Uterus (tissue), 4 donors: ENCODE measurements around the gene KLK8. TPM values are rescaled to one million over a fixed set of nuclear protein-coding genes. Genes with fewer than 3 reads are reported as not detected.
"Not testable (repeated sequence)": the region's sequence is repeated elsewhere in the genome, so short reads cannot be mapped to it uniquely, and the experiment has no call there.

Experiments
- DNase-seq, 2 donors: peaks; one replicate each; pipeline ENCODE4 v3.0.0-alpha.2; 2019 to 2020
- H3K27ac ChIP-seq, 2 donors: fragments of 200-600 bp; sonication (generic); 1 replicate in 1 of 2; 2 replicates in 1 of 2; pipeline ENCODE4 v1.5.1; 2016 to 2018
- H3K27me3 ChIP-seq, 2 donors: fragments of 200-600 bp; sonication (generic); one replicate each; pipeline ENCODE4 v1.5.1; 2018 to 2019; ENCODE audit warnings: control low read depth in 1 of 2
- H3K36me3 ChIP-seq, 2 donors: fragments of 200-600 bp; sonication (generic); one replicate each; pipeline ENCODE4 v1.5.1; 2019; ENCODE audit warnings: control low read depth in 1 of 2
- H3K4me1 ChIP-seq, 2 donors: fragments of 200-600 bp; sonication (generic); one replicate each; pipeline ENCODE4 v1.5.1; 2018 to 2019; ENCODE audit warnings: control low read depth in 1 of 2
- H3K4me3 ChIP-seq, 2 donors: fragments of 200-600 bp; sonication (generic); 1 replicate in 1 of 2; 2 replicates in 1 of 2; pipeline ENCODE4 v1.5.1; 2018 to 2019; ENCODE audit warnings: mild to moderate bottlenecking in 1 of 2
- H3K9me3 ChIP-seq, 2 donors: fragments of 200-600 bp; sonication (generic); one replicate each; pipeline ENCODE4 v1.5.1; 2019; ENCODE audit warnings: control low read depth in 1 of 2
- POLR2A ChIP-seq, 2 donors: fragments of 450-650 bp; IDR thresholded peaks; one replicate each; pipeline ENCODE4 v1.6.1; 2016; ENCODE audit warnings: antibody characterized with exemption in 2 of 2, mild to moderate bottlenecking in 1 of 2, moderate library complexity in 1 of 2
- intact Hi-C: fragments of 100-400 bp; cut with DNase I; formaldehyde crosslinking; loops from one replicate; pipeline ENCODE4 v1.15.1; 2023; ENCODE audit warnings: low total_unique reads
- total RNA-seq, 4 donors: library from RNA; depleted of rRNA in 3 of 4; stranded (reverse); fragments of >200 nt in 3 of 4; gene quantifications; one replicate each; pipeline versions ENCODE4 v1.1.0 to v1.2.4, GENCODE V29; 2014 to 2023
- TF ChIP-seq, protein P1 (sequence below), 4 experiments: fragments of 200-600 bp in 2 of 4; fragments of 450-650 bp in 2 of 4; sonication (generic) in 2 of 4; IDR thresholded peaks; one replicate each; pipeline ENCODE4 v1.5.1; 2016 to 2019; ENCODE audit warnings: antibody characterized with exemption in 4 of 4, mild to moderate bottlenecking in 2 of 4, moderate library complexity in 1 of 4
- donor health status: DM: yes; HTN: yes; CAD: no.

KLK8 gene
- total RNA-seq, 4 donors from 2014 or later = 4.8 TPM; not detected in 3

DNA sequence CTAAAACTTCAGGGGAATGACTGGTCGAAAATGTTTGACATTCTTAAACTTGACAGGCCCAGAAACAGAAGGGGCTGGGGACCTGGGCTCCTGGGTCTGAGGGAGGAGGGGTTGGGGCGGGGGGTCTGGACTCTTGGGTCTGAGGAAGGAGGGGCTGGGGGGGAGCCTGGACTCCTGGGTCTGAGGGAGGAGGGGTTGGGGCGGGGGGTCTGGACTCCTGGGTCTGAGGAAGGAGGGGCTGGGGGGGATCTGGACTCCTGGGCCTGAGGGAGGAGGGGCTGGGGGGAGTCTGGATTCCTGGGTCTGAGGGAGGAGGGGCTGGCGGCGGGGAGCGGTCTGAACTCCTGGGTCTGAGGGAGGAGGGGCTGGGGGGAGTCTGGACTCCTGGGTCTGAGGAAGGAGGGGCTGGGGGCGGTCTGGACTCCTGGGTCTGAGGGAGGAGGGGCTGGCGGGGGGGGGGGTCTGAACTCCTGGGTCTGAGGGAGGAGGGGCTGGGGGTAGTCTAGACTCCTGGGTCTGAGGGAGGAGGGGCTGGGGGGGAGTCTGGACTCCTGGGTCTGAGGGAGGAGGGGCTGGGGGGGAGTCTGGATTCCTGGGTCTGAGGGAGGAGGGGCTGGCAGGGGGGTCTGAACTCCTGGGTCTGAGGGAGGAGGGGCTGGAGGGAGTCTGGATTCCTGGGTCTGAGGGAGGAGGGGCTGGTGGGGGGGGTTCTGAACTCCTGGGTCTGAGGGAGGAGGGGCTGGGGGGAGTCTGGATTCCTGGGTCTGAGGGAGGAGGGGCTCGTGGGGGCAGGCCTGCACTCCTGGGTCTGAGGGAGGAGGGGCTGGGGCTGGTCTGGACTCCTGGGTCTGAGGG is 26.5 kb downstream of the KLK8 start:
- no peak overlapping the region for H3K4me3 ChIP-seq
- no peak for TF ChIP-seq POLR2A (IDR thresholded peaks at IDR 0.05)
- TF ChIP-seq, protein P1, sequence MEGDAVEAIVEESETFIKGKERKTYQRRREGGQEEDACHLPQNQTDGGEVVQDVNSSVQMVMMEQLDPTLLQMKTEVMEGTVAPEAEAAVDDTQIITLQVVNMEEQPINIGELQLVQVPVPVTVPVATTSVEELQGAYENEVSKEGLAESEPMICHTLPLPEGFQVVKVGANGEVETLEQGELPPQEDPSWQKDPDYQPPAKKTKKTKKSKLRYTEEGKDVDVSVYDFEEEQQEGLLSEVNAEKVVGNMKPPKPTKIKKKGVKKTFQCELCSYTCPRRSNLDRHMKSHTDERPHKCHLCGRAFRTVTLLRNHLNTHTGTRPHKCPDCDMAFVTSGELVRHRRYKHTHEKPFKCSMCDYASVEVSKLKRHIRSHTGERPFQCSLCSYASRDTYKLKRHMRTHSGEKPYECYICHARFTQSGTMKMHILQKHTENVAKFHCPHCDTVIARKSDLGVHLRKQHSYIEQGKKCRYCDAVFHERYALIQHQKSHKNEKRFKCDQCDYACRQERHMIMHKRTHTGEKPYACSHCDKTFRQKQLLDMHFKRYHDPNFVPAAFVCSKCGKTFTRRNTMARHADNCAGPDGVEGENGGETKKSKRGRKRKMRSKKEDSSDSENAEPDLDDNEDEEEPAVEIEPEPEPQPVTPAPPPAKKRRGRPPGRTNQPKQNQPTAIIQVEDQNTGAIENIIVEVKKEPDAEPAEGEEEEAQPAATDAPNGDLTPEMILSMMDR (IDR thresholded peaks at IDR 0.05) = no peak
- no peaks in the 10 kb centered on the region for H3K27me3 ChIP-seq
- H3K9me3 ChIP-seq = no peaks in the 10 kb centered on the region
- intact Hi-C loops = no loop called here
- no peak overlapping the region for H3K27ac ChIP-seq
- no peaks in the 10 kb centered on the region for H3K36me3 ChIP-seq
- DNase-seq = no peak
- no peaks in the 10 kb centered on the region for H3K4me1 ChIP-seq

DNA sequence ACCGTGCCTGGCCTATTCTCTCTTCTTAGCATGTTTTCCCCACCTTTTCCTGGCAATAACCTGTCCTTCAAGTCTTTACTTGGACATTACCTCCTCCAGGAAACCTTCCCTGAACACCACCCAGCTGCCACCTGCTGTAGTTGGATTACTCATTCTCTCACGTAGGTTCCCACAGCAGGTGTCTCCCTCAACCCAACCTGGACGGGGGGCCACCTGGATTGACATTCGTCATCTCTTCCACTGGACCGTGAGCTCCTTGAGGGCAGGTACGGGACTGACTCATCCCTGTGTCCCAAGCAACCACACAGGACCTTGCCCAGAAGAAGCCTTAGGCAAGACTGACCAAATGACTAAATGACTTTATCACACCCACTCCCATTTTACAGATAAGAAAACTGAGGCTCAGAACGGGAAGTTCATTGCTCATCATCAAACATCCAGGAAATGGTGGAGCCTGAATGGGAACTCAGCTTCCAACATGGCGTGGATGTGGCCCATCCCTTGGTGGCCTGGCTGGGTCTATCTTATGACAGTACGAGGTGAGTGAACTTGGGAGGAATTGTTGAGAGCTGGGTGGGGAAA is 28.5 kb downstream of the KLK8 start:
- intact Hi-C loops = no loop called here
- no peak for DNase-seq
- no peaks in the 10 kb centered on the region for H3K4me1 ChIP-seq
- no peaks in the 10 kb centered on the region for H3K27me3 ChIP-seq
- no peaks in the 10 kb centered on the region for H3K36me3 ChIP-seq
- no peaks in the 10 kb centered on the region for H3K9me3 ChIP-seq
- TF ChIP-seq, protein P1 (IDR thresholded peaks at IDR 0.05) = no peak
- TF ChIP-seq POLR2A (IDR thresholded peaks at IDR 0.05) = no peak
- no peak overlapping the region for H3K4me3 ChIP-seq
- H3K27ac ChIP-seq = no peak overlapping the region

DNA sequence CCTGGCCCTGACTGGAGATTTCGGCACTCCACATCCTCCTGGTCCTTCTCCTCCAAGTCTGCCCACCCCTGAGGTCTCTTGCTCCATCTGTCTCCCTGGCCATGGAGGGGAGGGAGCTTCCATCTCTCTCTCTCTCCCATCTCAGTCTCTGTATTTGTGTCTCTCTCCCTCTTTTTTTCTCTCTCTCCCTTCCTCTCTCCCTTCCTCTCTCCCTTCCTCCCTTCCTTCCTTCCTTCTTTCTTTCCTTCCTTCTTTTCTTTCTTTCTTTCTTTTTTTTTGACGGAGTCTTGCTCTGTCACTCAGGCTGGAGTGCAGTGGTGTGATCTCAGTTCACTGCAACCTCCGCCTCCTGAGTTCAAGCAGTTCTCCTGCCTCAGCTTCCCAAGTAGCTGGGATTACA is 31.6 kb downstream of the KLK8 start:
- H3K4me3 ChIP-seq, H3K27me3 ChIP-seq, H3K36me3 ChIP-seq, DNase-seq, H3K9me3 ChIP-seq, H3K27ac ChIP-seq, H3K4me1 ChIP-seq, intact Hi-C loops: not testable (repeated sequence)

DNA sequence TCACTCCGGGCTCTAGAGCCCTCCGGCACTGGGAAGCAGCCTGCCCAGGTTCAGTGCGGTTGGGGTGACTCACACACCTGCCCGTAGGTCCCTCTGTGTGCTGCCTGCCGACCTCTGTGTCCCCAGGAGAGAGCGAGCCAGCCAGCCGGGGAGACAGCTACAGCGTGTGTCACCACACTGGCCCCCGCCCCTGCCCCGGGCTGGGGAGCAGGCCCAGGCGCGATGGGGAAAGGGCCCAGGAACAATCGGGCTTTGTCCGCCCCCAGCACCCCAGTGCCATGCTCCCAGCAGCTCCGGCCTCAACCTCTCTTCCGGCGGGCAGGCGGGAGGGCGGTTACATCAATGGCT is 32.0 kb downstream of the KLK8 start, which contains the start of gene KLK6:
TSS of gene KLK6 (minus strand) at position 179 of the 348 bp plus-strand sequence. CDS start 1,487 bp downstream, outside the sequence.
- Histone ChIP-seq H3K27ac (no peak within 1 kb of the TSS), H3K4me1 (no peaks in the 10 kb centered on the region), H3K27me3 (no peaks in the 10 kb centered on the region), H3K4me3 (no peak within 1 kb of the TSS), H3K36me3 (no peaks in the 10 kb centered on the region), H3K9me3 (no peaks in the 10 kb centered on the region)
- intact Hi-C loops = no loop called here
- DNase-seq = no peak
- TF ChIP-seq, protein P1 (IDR thresholded peaks at IDR 0.05) = no peak
- no peak for TF ChIP-seq POLR2A (IDR thresholded peaks at IDR 0.05)

DNA sequence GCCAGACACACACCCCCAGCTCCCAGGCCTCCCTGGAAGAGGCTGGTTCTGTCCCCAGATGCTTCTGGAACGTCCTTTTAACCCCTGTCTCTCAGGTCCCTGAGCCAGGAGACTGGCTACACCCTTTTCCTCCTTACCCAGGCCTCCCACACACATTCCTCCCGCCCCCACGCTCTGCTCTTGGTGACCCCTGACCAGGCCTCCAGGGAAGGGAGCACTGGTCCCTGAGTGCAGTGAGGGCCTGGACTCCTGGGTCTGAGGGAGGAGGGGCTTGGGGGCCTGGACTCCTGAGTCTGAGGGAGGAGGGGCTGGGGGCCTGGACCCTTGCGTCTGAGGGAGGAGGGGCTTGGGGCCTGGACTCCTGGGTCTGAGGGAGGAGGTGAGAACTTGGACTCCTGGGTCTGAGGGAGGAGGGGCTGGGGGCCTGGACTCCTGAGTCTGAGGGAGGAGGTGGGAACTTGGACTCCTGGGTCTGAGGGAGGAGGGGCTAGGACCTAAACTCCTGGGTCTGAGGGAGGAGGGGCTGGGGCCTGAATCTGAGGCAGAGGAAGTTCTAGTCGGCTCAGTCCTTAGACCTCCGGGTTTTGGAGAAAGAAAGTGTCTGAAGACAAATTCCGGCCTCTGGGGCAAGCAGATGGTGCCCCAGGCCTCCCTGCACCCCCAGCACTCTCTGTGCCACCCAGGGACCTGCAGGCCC is 32.5 kb downstream of the KLK8 start:
- no peaks in the 10 kb centered on the region for H3K4me1 ChIP-seq
- no peaks in the 10 kb centered on the region for H3K9me3 ChIP-seq
- intact Hi-C loops = no loop called here
- no peaks in the 10 kb centered on the region for H3K36me3 ChIP-seq
- DNase-seq = no peak
- no peaks in the 10 kb centered on the region for H3K27me3 ChIP-seq
- H3K27ac ChIP-seq = no peak overlapping the region
- no peak overlapping the region for H3K4me3 ChIP-seq
- TF ChIP-seq, protein P1 (IDR thresholded peaks at IDR 0.05) = no peak
- no peak for TF ChIP-seq POLR2A (IDR thresholded peaks at IDR 0.05)
